Neural cell (in vitro differentiated cells): ENCODE results near the gene TXLNB.

ENCODE experiments used
- EP300 ChIP-seq: fragments of 450-650 bp; conservative IDR thresholded peaks from 2 replicates; pipeline ENCODE4 v1.6.1; 2014; ENCODE audit warnings: antibody characterized with exemption, mild to moderate bottlenecking, moderate library complexity; ENCODE audit not compliant: poor library complexity, severe bottlenecking
- EZH2 ChIP-seq: fragments of 200-600, 300-800 bp; shearing (Covaris generic), sonication (generic); IDR thresholded peaks from 2 replicates; pipeline ENCODE4 v1.6.1; 2014; ENCODE audit warnings: antibody characterized with exemption, low read length, borderline replicate concordance, mild to moderate bottlenecking; ENCODE audit not compliant: insufficient read depth, poor library complexity, severe bottlenecking
- MXI1 ChIP-seq: fragments of 450-650 bp; conservative IDR thresholded peaks from 2 replicates; pipeline ENCODE4 v1.6.1; 2014; ENCODE audit warnings: antibody characterized with exemption, mild to moderate bottlenecking; ENCODE audit not compliant: poor library complexity, severe bottlenecking
- POLR2AphosphoS5 ChIP-seq: IDR thresholded peaks from 2 replicates; pipeline ENCODE4 v1.6.1; 2012
- RAD21 ChIP-seq: fragments of 450-650 bp; conservative IDR thresholded peaks from 2 replicates; pipeline ENCODE4 v1.6.1; 2014; ENCODE audit warnings: antibody characterized with exemption, mild to moderate bottlenecking, moderate library complexity
- SMC3 ChIP-seq: fragments of 450-650 bp; conservative IDR thresholded peaks from 2 replicates; pipeline ENCODE4 v1.6.1; 2014; ENCODE audit warnings: antibody characterized with exemption, mild to moderate bottlenecking, moderate library complexity; ENCODE audit not compliant: poor library complexity
- TAF1 ChIP-seq: IDR thresholded peaks from 2 replicates; pipeline ENCODE4 v1.6.1; 2012; ENCODE audit warnings: low read depth
- TF ChIP-seq, protein P1 (sequence below): fragments of 450-650 bp; IDR thresholded peaks from 2 replicates; pipeline ENCODE4 v1.5.1; 2014; ENCODE audit warnings: antibody characterized with exemption, mild to moderate bottlenecking, moderate library complexity; ENCODE audit not compliant: poor library complexity, severe bottlenecking
- TF ChIP-seq, protein P2 (sequence below): IDR thresholded peaks from 2 replicates; pipeline ENCODE4 v1.6.1; 2012; ENCODE audit warnings: borderline replicate concordance

DNA sequence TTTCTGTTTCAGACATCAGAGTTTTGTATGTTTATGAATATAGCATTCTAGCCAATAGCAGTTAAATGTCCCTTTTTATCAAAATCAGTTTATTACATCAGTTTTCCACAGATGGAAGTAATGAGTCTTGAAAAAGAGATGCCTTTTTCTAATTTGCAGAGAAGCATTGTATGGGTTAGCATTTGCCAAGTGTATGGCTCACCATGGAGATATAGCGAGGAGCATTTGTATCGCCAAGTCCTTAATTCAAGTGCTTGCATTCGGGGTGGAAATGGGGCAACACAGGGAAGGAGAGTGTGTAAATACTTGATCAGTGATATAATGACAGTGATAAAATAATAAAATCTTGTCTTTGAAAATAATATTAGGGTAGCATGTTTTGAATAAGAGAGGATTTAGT is 42.9 kb downstream of the TXLNB start:
- TF ChIP-seq RAD21 (no peak), POLR2AphosphoS5 (no peak), EP300 (no peak), EZH2 (no peak), TAF1 (no peak), SMC3 (no peak), MXI1 (no peak)
- TF ChIP-seq, protein P1, sequence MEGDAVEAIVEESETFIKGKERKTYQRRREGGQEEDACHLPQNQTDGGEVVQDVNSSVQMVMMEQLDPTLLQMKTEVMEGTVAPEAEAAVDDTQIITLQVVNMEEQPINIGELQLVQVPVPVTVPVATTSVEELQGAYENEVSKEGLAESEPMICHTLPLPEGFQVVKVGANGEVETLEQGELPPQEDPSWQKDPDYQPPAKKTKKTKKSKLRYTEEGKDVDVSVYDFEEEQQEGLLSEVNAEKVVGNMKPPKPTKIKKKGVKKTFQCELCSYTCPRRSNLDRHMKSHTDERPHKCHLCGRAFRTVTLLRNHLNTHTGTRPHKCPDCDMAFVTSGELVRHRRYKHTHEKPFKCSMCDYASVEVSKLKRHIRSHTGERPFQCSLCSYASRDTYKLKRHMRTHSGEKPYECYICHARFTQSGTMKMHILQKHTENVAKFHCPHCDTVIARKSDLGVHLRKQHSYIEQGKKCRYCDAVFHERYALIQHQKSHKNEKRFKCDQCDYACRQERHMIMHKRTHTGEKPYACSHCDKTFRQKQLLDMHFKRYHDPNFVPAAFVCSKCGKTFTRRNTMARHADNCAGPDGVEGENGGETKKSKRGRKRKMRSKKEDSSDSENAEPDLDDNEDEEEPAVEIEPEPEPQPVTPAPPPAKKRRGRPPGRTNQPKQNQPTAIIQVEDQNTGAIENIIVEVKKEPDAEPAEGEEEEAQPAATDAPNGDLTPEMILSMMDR: no peak
- TF ChIP-seq, protein P2, sequence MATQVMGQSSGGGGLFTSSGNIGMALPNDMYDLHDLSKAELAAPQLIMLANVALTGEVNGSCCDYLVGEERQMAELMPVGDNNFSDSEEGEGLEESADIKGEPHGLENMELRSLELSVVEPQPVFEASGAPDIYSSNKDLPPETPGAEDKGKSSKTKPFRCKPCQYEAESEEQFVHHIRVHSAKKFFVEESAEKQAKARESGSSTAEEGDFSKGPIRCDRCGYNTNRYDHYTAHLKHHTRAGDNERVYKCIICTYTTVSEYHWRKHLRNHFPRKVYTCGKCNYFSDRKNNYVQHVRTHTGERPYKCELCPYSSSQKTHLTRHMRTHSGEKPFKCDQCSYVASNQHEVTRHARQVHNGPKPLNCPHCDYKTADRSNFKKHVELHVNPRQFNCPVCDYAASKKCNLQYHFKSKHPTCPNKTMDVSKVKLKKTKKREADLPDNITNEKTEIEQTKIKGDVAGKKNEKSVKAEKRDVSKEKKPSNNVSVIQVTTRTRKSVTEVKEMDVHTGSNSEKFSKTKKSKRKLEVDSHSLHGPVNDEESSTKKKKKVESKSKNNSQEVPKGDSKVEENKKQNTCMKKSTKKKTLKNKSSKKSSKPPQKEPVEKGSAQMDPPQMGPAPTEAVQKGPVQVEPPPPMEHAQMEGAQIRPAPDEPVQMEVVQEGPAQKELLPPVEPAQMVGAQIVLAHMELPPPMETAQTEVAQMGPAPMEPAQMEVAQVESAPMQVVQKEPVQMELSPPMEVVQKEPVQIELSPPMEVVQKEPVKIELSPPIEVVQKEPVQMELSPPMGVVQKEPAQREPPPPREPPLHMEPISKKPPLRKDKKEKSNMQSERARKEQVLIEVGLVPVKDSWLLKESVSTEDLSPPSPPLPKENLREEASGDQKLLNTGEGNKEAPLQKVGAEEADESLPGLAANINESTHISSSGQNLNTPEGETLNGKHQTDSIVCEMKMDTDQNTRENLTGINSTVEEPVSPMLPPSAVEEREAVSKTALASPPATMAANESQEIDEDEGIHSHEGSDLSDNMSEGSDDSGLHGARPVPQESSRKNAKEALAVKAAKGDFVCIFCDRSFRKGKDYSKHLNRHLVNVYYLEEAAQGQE: no peak
